GM23338 (cell line): ENCODE results near the gene DPEP2NB.

Source experiments
- CREB1 ChIP-seq: fragments of 250-450 bp; sonication (Bioruptor Pico); IDR thresholded peaks from 2 replicates; pipeline ENCODE4 v1.5.0; 2020; ENCODE audit warnings: low read depth, mild to moderate bottlenecking, moderate library complexity
- CTCF ChIP-seq, 2 experiments: fragments of 200-600 bp in 1 of 2; sonication (generic) in 1 of 2; conservative IDR thresholded peaks; 2 replicates each; pipeline versions ENCODE4 v1.5.1 to v1.6.1; 2016 to 2017; ENCODE audit warnings: antibody characterized with exemption in 2 of 2, low read depth in 2 of 2, mild to moderate bottlenecking in 2 of 2, moderate library complexity in 1 of 2
- ETS1 ChIP-seq: IDR thresholded peaks from 2 replicates; pipeline ENCODE4 v1.6.1; 2016; ENCODE audit warnings: antibody characterized with exemption
- EZH2 ChIP-seq: fragments of 200-600 bp; sonication (generic); IDR thresholded peaks from one replicate; pipeline ENCODE4 v1.8.0; 2017; ENCODE audit warnings: antibody characterized with exemption, mild to moderate bottlenecking, low read depth; ENCODE audit not compliant: unreplicated experiment
- EZH2phosphoT487 ChIP-seq: fragments of 200-600 bp; sonication (generic); IDR thresholded peaks from one replicate; pipeline ENCODE4 v1.8.1; 2018; ENCODE audit warnings: antibody characterized with exemption; ENCODE audit not compliant: unreplicated experiment
- POLR2AphosphoS5 ChIP-seq: IDR thresholded peaks from 2 replicates; pipeline ENCODE4 v1.6.1; 2016; ENCODE audit warnings: antibody characterized with exemption, low read depth
- REST ChIP-seq: IDR thresholded peaks from one replicate; pipeline ENCODE4 v1.6.1; 2018; ENCODE audit warnings: antibody characterized with exemption; ENCODE audit not compliant: unreplicated experiment
- STAT1 ChIP-seq: IDR thresholded peaks from one replicate; pipeline ENCODE4 v1.6.1; 2016; ENCODE audit warnings: antibody characterized with exemption; ENCODE audit not compliant: unreplicated experiment
- ZNF331 ChIP-seq: fragments of 250-450 bp; sonication (Bioruptor Pico); IDR thresholded peaks from 2 replicates; pipeline ENCODE4 v1.5.0; 2020; ENCODE audit warnings: low read depth, mild to moderate bottlenecking, moderate library complexity

- TF ChIP-seq CTCF (conservative IDR thresholded peaks at IDR 0.05; ENCODE audit: low read depth in 2 of 2) = no peak
- TF ChIP-seq EZH2 = no peak
- TF ChIP-seq CREB1 (CRISPR knock-in tag) = no peak
- no peak for TF ChIP-seq POLR2AphosphoS5
- no peak for TF ChIP-seq EZH2phosphoT487
- no peak for TF ChIP-seq ZNF331 (CRISPR knock-in tag)
- TF ChIP-seq ETS1 = no peak
- TF ChIP-seq REST = no peak
- no peak for TF ChIP-seq STAT1
Measured at GRCh38 chr16:67975321-67976105, 40.2 kb downstream of the DPEP2NB start.
